ENCODE results near the gene NTRK2.

- no peak for TF ChIP-seq EZH2 (IDR thresholded peaks at IDR 0.05; ENCODE audit: low read depth)
- TF ChIP-seq, protein P1, sequence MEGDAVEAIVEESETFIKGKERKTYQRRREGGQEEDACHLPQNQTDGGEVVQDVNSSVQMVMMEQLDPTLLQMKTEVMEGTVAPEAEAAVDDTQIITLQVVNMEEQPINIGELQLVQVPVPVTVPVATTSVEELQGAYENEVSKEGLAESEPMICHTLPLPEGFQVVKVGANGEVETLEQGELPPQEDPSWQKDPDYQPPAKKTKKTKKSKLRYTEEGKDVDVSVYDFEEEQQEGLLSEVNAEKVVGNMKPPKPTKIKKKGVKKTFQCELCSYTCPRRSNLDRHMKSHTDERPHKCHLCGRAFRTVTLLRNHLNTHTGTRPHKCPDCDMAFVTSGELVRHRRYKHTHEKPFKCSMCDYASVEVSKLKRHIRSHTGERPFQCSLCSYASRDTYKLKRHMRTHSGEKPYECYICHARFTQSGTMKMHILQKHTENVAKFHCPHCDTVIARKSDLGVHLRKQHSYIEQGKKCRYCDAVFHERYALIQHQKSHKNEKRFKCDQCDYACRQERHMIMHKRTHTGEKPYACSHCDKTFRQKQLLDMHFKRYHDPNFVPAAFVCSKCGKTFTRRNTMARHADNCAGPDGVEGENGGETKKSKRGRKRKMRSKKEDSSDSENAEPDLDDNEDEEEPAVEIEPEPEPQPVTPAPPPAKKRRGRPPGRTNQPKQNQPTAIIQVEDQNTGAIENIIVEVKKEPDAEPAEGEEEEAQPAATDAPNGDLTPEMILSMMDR (conservative IDR thresholded peaks at IDR 0.05) = no peak
Measured at GRCh38 chr9:84838879-84839278, 169.3 kb downstream of the NTRK2 start.
